Lung (tissue), 12 donors: ENCODE measurements around the gene IL23A. TPM values are rescaled to one million over a fixed set of nuclear protein-coding genes. Genes with fewer than 3 reads are reported as not detected.

Source experiments
- ATAC-seq: fragments of 200-7000 bp; cut with Tn5 transposase; one replicate; pipeline ENCODE4 v1.9.1; 2020; ENCODE audit warnings: moderate number of reproducible peaks; ENCODE audit not compliant: insufficient read depth, low FRiP score
- DNase-seq, 3 donors: peaks; one replicate each; pipeline ENCODE4 v3.0.0-alpha.2; 2013 to 2017
- H3K27ac ChIP-seq, 2 donors: one replicate each; pipeline ENCODE4 v1.5.1; 2013; ENCODE audit warnings: mild to moderate bottlenecking in 2 of 2, moderate library complexity in 2 of 2, control low read depth in 1 of 2, inconsistent platforms in 1 of 2, low read depth in 1 of 2, low read length in 1 of 2
- H3K27me3 ChIP-seq, 3 donors: one replicate each; pipeline ENCODE4 v1.5.1; 2013; ENCODE audit warnings: low read length in 2 of 3; ENCODE audit not compliant: control insufficient read depth in 3 of 3, insufficient read depth in 3 of 3
- H3K36me3 ChIP-seq, 4 donors: one replicate each; pipeline ENCODE4 v1.5.1; 2013; ENCODE audit warnings: low read length in 4 of 4, mild to moderate bottlenecking in 1 of 4, moderate library complexity in 1 of 4; ENCODE audit not compliant: control insufficient read depth in 4 of 4, insufficient read depth in 4 of 4
- H3K4me1 ChIP-seq, 5 donors: one replicate each; pipeline ENCODE4 v1.5.1; 2013; ENCODE audit warnings: low read length in 5 of 5, mild to moderate bottlenecking in 2 of 5, moderate library complexity in 1 of 5; ENCODE audit not compliant: control insufficient read depth in 5 of 5, insufficient read depth in 5 of 5
- H3K4me3 ChIP-seq: one replicate; pipeline ENCODE4 v1.5.1; 2013; ENCODE audit warnings: mild to moderate bottlenecking, control low read depth, moderate library complexity
- H3K9ac ChIP-seq, 2 donors: one replicate each; pipeline ENCODE4 v1.5.1; 2013; ENCODE audit warnings: low read length in 2 of 2, control low read depth in 1 of 2; ENCODE audit not compliant: insufficient read depth in 1 of 2
- H3K9me3 ChIP-seq, 4 donors: one replicate each; pipeline ENCODE4 v1.5.1; 2013; ENCODE audit warnings: low read length in 3 of 4, mild to moderate bottlenecking in 1 of 4, moderate library complexity in 1 of 4; ENCODE audit not compliant: control insufficient read depth in 4 of 4, insufficient read depth in 3 of 4
- WGBS, 2 donors: extraction: QIAGEN DNeasy Blood & Tissue Kit; methylation state at CpG; one replicate each; pipeline ENCODE4 v1.1.7; 2013; 5-methylcytosine and 5-hydroxymethylcytosine counted together
- polyA plus RNA-seq, 2 donors: library from polyadenylated mRNA; stranded (reverse); fragments of 200-250 nt; gene quantifications; one replicate each; pipeline ENCODE4 v1.2.1, GENCODE V29; 2013
- total RNA-seq, 2 donors: library from RNA; depleted of rRNA in 1 of 2; stranded (reverse); fragments of >200 nt in 1 of 2; gene quantifications; one replicate each; pipeline ENCODE4 v1.2.1, GENCODE V29; 2014 to 2021
- TF ChIP-seq, protein P1 (sequence below): IDR thresholded peaks from 2 replicates; pipeline ENCODE4 v1.5.1; 2012; ENCODE audit warnings: mild to moderate bottlenecking; ENCODE audit errors: control extremely low read depth, extremely low read depth
- donor health status: control.
- donor health status: control.
- donor health status: Bipolar disorder and iron deficiency.
- donor health status: healthy.
- donor health status: DM: yes; HTN: yes; CAD: no.

The IL23A gene
- total and polyA plus RNA-seq, 4 donors = 0.34 to 4.0 (median 0.60) TPM

DNA sequence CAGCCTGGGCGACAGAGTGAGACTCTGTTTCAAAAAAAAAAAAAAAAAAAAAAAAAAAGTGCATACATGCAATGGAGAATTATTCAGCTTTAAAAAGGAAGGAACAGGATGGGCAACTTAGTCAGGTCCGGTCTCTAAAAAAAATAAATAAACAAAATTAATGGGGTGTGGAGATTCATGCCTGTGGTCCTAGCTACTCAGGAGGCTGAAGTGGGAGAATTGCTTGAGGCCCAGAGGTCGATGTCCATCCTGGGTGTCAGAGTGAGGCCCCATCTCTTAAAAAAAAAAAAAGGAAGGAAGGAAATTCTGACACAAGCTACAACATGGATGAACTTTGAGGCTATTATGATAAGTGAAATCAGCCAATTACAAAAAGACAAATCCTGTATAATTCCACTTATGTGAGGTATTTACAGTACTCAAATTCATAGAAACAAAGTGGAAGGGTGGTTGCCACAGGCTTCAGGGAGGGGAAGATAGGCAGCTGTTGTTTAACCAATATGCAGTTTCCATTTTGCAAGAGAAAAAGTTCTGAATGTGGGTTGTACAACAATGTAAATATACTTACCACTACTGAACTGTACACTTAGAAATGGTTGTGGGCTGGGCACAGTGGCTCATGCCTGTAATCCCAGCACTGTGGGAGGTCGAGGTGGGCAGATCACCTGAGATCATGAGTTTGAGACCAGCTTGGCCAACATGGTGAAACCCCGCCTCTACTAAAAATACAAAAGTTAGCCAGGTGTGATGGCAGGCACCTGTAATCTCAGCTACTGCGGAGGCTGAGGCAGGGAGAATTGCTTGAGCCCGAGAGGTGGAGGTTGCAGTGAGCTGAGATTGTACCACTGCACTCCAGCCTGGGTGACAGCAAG lies 36.3 kb downstream of the IL23A start:
- Histone ChIP-seq H3K27ac (no peak overlapping the region), H3K9me3 (no peaks in the 10 kb centered on the region), H3K4me1 (no peaks in the 10 kb centered on the region), H3K4me3 (no peak overlapping the region), H3K9ac (no peak overlapping the region), H3K27me3 (no peaks in the 10 kb centered on the region), H3K36me3 (no peaks in the 10 kb centered on the region)
- ATAC-seq (no peak), DNase-seq (no peak)
- TF ChIP-seq, protein P1, sequence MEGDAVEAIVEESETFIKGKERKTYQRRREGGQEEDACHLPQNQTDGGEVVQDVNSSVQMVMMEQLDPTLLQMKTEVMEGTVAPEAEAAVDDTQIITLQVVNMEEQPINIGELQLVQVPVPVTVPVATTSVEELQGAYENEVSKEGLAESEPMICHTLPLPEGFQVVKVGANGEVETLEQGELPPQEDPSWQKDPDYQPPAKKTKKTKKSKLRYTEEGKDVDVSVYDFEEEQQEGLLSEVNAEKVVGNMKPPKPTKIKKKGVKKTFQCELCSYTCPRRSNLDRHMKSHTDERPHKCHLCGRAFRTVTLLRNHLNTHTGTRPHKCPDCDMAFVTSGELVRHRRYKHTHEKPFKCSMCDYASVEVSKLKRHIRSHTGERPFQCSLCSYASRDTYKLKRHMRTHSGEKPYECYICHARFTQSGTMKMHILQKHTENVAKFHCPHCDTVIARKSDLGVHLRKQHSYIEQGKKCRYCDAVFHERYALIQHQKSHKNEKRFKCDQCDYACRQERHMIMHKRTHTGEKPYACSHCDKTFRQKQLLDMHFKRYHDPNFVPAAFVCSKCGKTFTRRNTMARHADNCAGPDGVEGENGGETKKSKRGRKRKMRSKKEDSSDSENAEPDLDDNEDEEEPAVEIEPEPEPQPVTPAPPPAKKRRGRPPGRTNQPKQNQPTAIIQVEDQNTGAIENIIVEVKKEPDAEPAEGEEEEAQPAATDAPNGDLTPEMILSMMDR = no peak
- 61 to 66% methylated on average over 7 of the region's 7 CpGs for WGBS, 2 donors

DNA sequence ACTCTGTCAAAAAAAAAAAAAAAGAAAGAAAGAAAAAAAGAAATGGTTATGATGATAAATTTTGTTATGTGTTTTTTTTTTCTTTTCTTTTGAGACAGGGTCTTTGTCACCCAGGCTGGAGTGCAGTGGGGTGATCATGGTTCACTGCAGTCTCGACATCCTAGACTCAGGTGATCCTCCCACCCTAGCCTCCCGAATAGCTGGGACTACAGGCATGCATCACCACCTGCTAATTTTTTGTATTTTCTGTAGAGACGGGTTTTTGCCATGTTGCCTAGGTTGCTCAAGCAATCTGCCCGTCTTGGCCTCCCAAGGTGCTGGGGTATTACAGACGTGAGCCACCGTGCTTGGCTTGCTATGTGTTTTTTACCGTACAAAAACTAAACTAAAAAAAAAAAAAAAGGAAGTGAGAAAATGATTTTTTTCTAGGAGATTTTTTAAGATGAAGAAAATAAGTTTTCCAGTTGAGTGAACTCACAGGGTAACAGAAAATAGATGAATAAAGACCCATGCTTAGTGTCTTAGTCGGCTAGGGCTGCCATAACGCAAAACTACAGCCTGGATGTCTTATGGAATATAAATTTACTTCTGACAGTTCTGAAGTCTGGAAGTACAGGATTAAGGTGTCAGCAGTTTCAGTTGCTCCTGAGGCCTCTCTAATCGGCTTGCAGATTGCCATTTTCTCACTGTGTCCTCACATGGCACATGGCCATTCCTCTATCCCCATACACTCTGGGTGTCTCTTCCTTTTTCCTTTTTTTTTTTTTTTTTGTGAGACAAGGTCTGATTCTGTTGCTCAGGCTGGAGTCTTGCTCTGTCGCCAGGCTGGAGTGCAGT lies 37.1 kb downstream of the IL23A start:
- Histone ChIP-seq H3K36me3 (no peaks in the 10 kb centered on the region), H3K4me1 (no peaks in the 10 kb centered on the region), H3K9ac (no peak overlapping the region), H3K4me3 (no peak overlapping the region), H3K27me3 (no peaks in the 10 kb centered on the region), H3K27ac (no peak overlapping the region), H3K9me3 (no peaks in the 10 kb centered on the region)
- 73 to 81% methylated on average over 11 of the region's 11 CpGs for WGBS, 2 donors
- TF ChIP-seq, protein P1 = no peak
- no peak for DNase-seq
- no peak for ATAC-seq

GRCh38 chr12:56377310-56377988 lies 38.8 kb downstream of the IL23A start:
- ATAC-seq (no peak), DNase-seq (no peak)
- 72 to 74% methylated on average over 4 of the region's 4 CpGs for WGBS, 2 donors
- TF ChIP-seq, protein P1 = no peak
- Histone ChIP-seq H3K27me3 (no peaks in the 10 kb centered on the region), H3K9ac (no peak overlapping the region), H3K9me3 (no peaks in the 10 kb centered on the region), H3K4me3 (no peak overlapping the region), H3K4me1 (no peaks in the 10 kb centered on the region), H3K27ac (no peak overlapping the region), H3K36me3 (no peaks in the 10 kb centered on the region)
